GM12878 (cell line): Measurements from ENCODE around the gene NDUFV3. TPM values are rescaled to one million over a fixed set of nuclear protein-coding genes. Genes with fewer than 3 reads are reported as not detected.

ENCODE experiments used
- ASH2L ChIP-seq: fragments of 300-600, 200-600 bp; sonication (generic); IDR thresholded peaks from 2 replicates; pipeline ENCODE4 v1.6.1; 2017; ENCODE audit warnings: low read depth, mild to moderate bottlenecking, borderline replicate concordance
- CHD2 ChIP-seq: IDR thresholded peaks from 2 replicates; pipeline ENCODE4 v1.6.1; 2011; ENCODE audit warnings: low read depth, low read length, improper control_type of control experiment, borderline replicate concordance
- ETV6 ChIP-seq, 2 experiments: fragments of 450-650 bp in 1 of 2; IDR thresholded peaks in 1 of 2; conservative IDR thresholded peaks in 1 of 2; 2 replicates each; pipeline ENCODE4 v1.6.1; 2014; ENCODE audit warnings: antibody characterized with exemption in 1 of 2, borderline replicate concordance in 1 of 2, low read depth in 1 of 2, mild to moderate bottlenecking in 1 of 2, moderate library complexity in 1 of 2
- GATAD2B ChIP-seq: fragments of 450-650 bp; conservative IDR thresholded peaks from 2 replicates; pipeline ENCODE4 v1.6.1; 2017; ENCODE audit warnings: low read depth, mild to moderate bottlenecking, moderate library complexity
- HSF1 ChIP-seq: fragments of 150-350 bp; IDR thresholded peaks from 2 replicates; pipeline ENCODE4 v1.6.1; 2014; ENCODE audit warnings: mild to moderate bottlenecking, low read depth, low read length
- IKZF1 ChIP-seq: fragments of 450-650 bp; conservative IDR thresholded peaks from 2 replicates; pipeline ENCODE4 v1.6.1; 2017; ENCODE audit warnings: antibody characterized with exemption, mild to moderate bottlenecking
- IRF3 ChIP-seq: fragments of 450-650 bp; IDR thresholded peaks from 2 replicates; pipeline ENCODE4 v1.6.1; 2014; ENCODE audit warnings: mild to moderate bottlenecking
- MYC ChIP-seq: IDR thresholded peaks from 2 replicates; pipeline ENCODE4 v1.6.1; 2011; ENCODE audit warnings: mild to moderate bottlenecking, low read length, moderate library complexity, inconsistent platforms; ENCODE audit not compliant: insufficient read depth, insufficient replicate concordance, insufficient read length, severe bottlenecking
- NFYB ChIP-seq: IDR thresholded peaks from 2 replicates; pipeline ENCODE4 v1.6.1; 2011; ENCODE audit warnings: low read depth, mild to moderate bottlenecking, low read length, improper control_type of control experiment, moderate library complexity; ENCODE audit not compliant: insufficient read depth
- NR2C1 ChIP-seq: fragments of 450-650 bp; IDR thresholded peaks from 2 replicates; pipeline ENCODE4 v1.6.1; 2017; ENCODE audit warnings: antibody characterized with exemption, mild to moderate bottlenecking, moderate library complexity
- NRF1 ChIP-seq: conservative IDR thresholded peaks from 2 replicates; pipeline ENCODE4 v1.6.1; 2011; ENCODE audit warnings: mild to moderate bottlenecking, low read depth, low read length, improper control_type of control experiment
- PAX5 ChIP-seq: IDR thresholded peaks from 2 replicates; pipeline ENCODE4 v1.6.1; 2011; ENCODE audit warnings: low read depth, low read length, borderline replicate concordance
- PML ChIP-seq: IDR thresholded peaks from 2 replicates; pipeline ENCODE4 v1.6.1; 2012; ENCODE audit warnings: low read length, inconsistent platforms
- RAD51 ChIP-seq: fragments of 450-650 bp; IDR thresholded peaks from 2 replicates; pipeline ENCODE4 v1.6.1; 2016; ENCODE audit warnings: moderate library complexity, mild to moderate bottlenecking, inconsistent platforms
- RUNX3 ChIP-seq: IDR thresholded peaks from 2 replicates; pipeline ENCODE4 v1.6.1; 2012; ENCODE audit warnings: low read length, inconsistent platforms
- SREBF2 ChIP-seq: IDR thresholded peaks from 2 replicates; pipeline ENCODE4 v1.6.1; 2012; ENCODE audit warnings: mild to moderate bottlenecking, low read length
- TARDBP ChIP-seq: IDR thresholded peaks from 2 replicates; pipeline ENCODE4 v1.6.1; 2016; ENCODE audit warnings: borderline replicate concordance
- TCF12 ChIP-seq: IDR thresholded peaks from 2 replicates; pipeline ENCODE4 v1.6.1; 2011; ENCODE audit warnings: low read depth, mild to moderate bottlenecking, low read length
- WRNIP1 ChIP-seq: IDR thresholded peaks from 2 replicates; pipeline ENCODE4 v1.6.1; 2011; ENCODE audit warnings: low read depth, low read length, improper control_type of control experiment, borderline replicate concordance
- ZBTB40 ChIP-seq: fragments of 450-650 bp; IDR thresholded peaks from 2 replicates; pipeline ENCODE4 v1.6.1; 2016; ENCODE audit warnings: mild to moderate bottlenecking, moderate library complexity, borderline replicate concordance
- ZNF384 ChIP-seq: IDR thresholded peaks from 2 replicates; pipeline ENCODE4 v1.6.1; 2012; ENCODE audit warnings: low read depth, mild to moderate bottlenecking, low read length, improper control_type of control experiment, borderline replicate concordance
- ZSCAN29 ChIP-seq: fragments of 450-650 bp; IDR thresholded peaks from 2 replicates; pipeline ENCODE4 v1.6.1; 2017; ENCODE audit warnings: mild to moderate bottlenecking, moderate library complexity
- polyA plus RNA-seq, 11 experiments: library from polyadenylated mRNA; depleted of rRNA in 4 of 11; unstranded in 6 of 11; stranded (reverse) in 5 of 11; fragments of >200 nt; fragmentation: Nextera tagmentation in 4 of 11; fragmentation: Illumina TruSeq in 1 of 11; extraction: Ambion mirVana in 4 of 11; extraction: Trizol in 1 of 11; gene quantifications; 1 replicate in 1 of 11; 2 replicates in 10 of 11; pipeline versions ENCODE4 v1.2.1 to v1.2.3, GENCODE V29; 2011 to 2016; ENCODE audit warnings: inconsistent platforms in 2 of 11, missing spikeins in 2 of 11, low read depth in 1 of 11
- total RNA-seq, 4 experiments: library from RNA; depleted of rRNA in 3 of 4; stranded (reverse); fragments of >200 nt in 3 of 4; fragmentation: Illumina TruSeq in 1 of 4; extraction: Trizol in 1 of 4; gene quantifications; 2 replicates each; pipeline versions ENCODE4 v1.2.1 to v1.2.3, GENCODE V29; 2013 to 2021

The NDUFV3 gene
- total and polyA plus RNA-seq, 10 of the 15 experiments (the other 5 are each of a cell fraction or from before 2014, with no cell fraction given) = 7.0 to 44.7 (median 29.9) TPM

- peak; percentile 56; the same call in 1 of the 2 replicates for TF ChIP-seq CHD2
- TF ChIP-seq ZSCAN29 = no peak
- TF ChIP-seq IRF3 = no peak
- TF ChIP-seq ZNF384 = no peak
- TF ChIP-seq WRNIP1 = no peak
- TF ChIP-seq PML = peak; percentile 88
- TF ChIP-seq TCF12 = peak; percentile 69; the same call in 1 of the 2 replicates
- TF ChIP-seq NRF1 = peak; percentile 97
- TF ChIP-seq RUNX3 = peak; percentile 45; the same call in 1 of the 2 replicates
- TF ChIP-seq MYC = peak; percentile 98
- TF ChIP-seq TARDBP = peak; percentile 40; the same call in 1 of the 2 replicates
- peak; percentile 94 for TF ChIP-seq GATAD2B
- peak; percentile 66 for TF ChIP-seq ZBTB40
- TF ChIP-seq NFYB = peak; percentile 88
- TF ChIP-seq NR2C1 = peak; percentile 63
- 0 out of 2 replicates have a peak, but pooled peaks have one; percentile 37 for TF ChIP-seq ASH2L
- peak; percentile 57; the same call in 1 of the 2 replicates for TF ChIP-seq PAX5
- TF ChIP-seq HSF1 = no peak
- no peak for TF ChIP-seq SREBF2
- peak; percentile 99 for TF ChIP-seq IKZF1
- TF ChIP-seq RAD51 = peak; percentile 86
- no peak for TF ChIP-seq ETV6 (conservative IDR thresholded peaks at IDR 0.05 in 1 of 2, IDR thresholded peaks at IDR 0.05 in 1 of 2; ENCODE audit: borderline replicate concordance in 1 of 2, low read depth in 1 of 2)
Observed at GRCh38 chr21:42878993-42879787, 13.9 kb upstream of the NDUFV3 start, which contains the start of gene WDR4 (continued).
